Right lobe of liver (tissue), 6 donors: Measurements from ENCODE around the gene TCF23. TPM values are rescaled to one million over a fixed set of nuclear protein-coding genes. Genes with fewer than 3 reads are reported as not detected.

ENCODE experiments used
- ATAC-seq, 4 donors: fragments of 200-7000 bp; cut with Tn5 transposase; one replicate each; pipeline ENCODE4 v1.9.1; 2020; ENCODE audit warnings: mild to moderate bottlenecking in 4 of 4, moderate library complexity in 4 of 4
- DNase-seq, 3 donors: peaks; one replicate each; pipeline ENCODE4 v3.0.0-alpha.2; 2020
- H3K27ac ChIP-seq, 3 donors: fragments of 200-600 bp; one replicate each; pipeline ENCODE4 v1.8.0; 2022
- H3K27me3 ChIP-seq, 2 donors: fragments of 200-600 bp; one replicate each; pipeline ENCODE4 v1.8.0; 2022
- H3K36me3 ChIP-seq, 4 donors: fragments of 200-600 bp; sonication (generic) in 1 of 4; one replicate each; pipeline versions ENCODE4 v1.5.1 to v1.8.0; 2017 to 2022; ENCODE audit warnings: control low read depth in 1 of 4
- H3K4me1 ChIP-seq, 4 donors: fragments of 200-600 bp; sonication (generic) in 1 of 4; one replicate each; pipeline versions ENCODE4 v1.5.1 to v1.8.0; 2017 to 2022; ENCODE audit warnings: control low read depth in 1 of 4
- H3K4me3 ChIP-seq, 3 donors: fragments of 200-600 bp; one replicate each; pipeline ENCODE4 v1.8.0; 2022
- H3K9me3 ChIP-seq, 4 donors: fragments of 200-600 bp; sonication (generic) in 1 of 4; one replicate each; pipeline versions ENCODE4 v1.5.1 to v1.8.0; 2017 to 2022; ENCODE audit warnings: control low read depth in 1 of 4
- POLR2A ChIP-seq: fragments of 450-650 bp; IDR thresholded peaks from one replicate; pipeline ENCODE4 v1.6.1; 2017; ENCODE audit warnings: antibody characterized with exemption, mild to moderate bottlenecking
- WGBS: methylation state at CpG from one replicate; pipeline ENCODE4 v1.1.6; 2018; ENCODE audit warnings: low coverage, low lambda C conversion rate; ENCODE audit not compliant: insufficient coverage; ENCODE audit errors: missing lambda C conversion rate; 5-methylcytosine and 5-hydroxymethylcytosine counted together
- intact Hi-C, 2 donors: fragments of 100-400 bp; cut with DNase I; formaldehyde crosslinking; loops; one replicate each; pipeline versions ENCODE4 v1.11.2 to v1.14.1; 2022
- total RNA-seq, 6 experiments: library from RNA; depleted of rRNA in 2 of 6; stranded (reverse); fragments of >200 nt in 2 of 6; fragmentation: NEBNext Ultra II Directional in 3 of 6; extraction: Animal tissue kit (Norgen Biotek cat#: 25700) in 3 of 6; gene quantifications; one replicate each; pipeline versions ENCODE4 v1.1.0 to v1.2.4, GENCODE V29; 2016 to 2023
- TF ChIP-seq, protein P1 (sequence below), 4 donors: fragments of 200-600 bp in 3 of 4; fragments of 450-650 bp in 1 of 4; IDR thresholded peaks; one replicate each; pipeline versions ENCODE4 v1.5.1 to v1.8.0; 2016 to 2022; ENCODE audit warnings: antibody characterized with exemption in 4 of 4, mild to moderate bottlenecking in 2 of 4
- donor health status: DM: no; HTN: yes; CAD: no.
- donor health status: DM: no; HTN: no; CAD: no.
- donor health status: DM: no; HTN: no; CAD: no.
- donor health status: DM: no; HTN: yes; CAD: no.
- donor health status: DM: no; HTN: yes; CAD: no.

TCF23 gene
- total RNA-seq, 6 experiments from 2014 or later: 0.04 TPM; not detected in 5

DNA sequence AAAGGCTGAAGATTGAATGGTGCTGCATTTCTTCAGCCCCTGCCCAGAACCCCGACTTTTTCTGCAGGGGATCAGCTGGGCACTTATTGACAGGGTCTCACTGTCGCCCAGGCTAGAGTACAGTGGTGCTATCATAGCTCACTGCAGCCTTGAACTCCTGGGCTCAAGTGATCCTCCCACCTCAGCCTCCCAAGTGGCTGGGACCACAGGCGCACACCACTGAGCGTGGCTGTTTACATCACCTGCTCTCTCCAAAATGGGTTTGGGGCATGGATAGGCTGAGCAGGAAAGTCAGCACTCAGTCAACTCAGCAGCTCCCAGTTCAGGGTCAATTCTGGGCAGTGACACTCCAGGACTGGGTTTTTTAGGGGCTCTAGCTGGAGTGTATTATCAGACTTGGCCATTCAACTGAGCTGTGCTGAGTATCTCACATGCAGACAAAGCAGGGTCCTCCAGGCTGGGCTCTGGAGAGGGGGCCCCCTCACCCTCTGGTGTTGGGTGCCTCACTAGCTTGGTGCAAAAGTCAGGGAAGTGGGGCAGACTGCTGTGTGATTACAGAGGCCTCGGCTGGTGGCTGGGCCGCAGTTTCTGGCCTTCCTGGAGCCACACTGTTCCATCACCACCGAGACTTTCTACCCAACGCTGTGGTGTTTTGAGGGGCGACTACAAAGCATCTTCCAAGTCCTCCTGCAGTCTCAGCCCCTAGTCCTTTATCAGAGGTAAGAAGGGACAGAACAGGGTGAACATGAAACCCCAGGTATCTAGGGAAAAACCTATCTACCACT, 20.7 kb upstream of the TCF23 start:
- H3K27me3 ChIP-seq: no peaks in the 10 kb centered on the region
- intact Hi-C loops: no loop called here
- peaks cover 0 to 29% (median 19%) of the 10 kb centered on the region in 4 donors for H3K36me3 ChIP-seq
- H3K4me1 ChIP-seq: peaks cover 0 to 17% (median 5%) of the 10 kb centered on the region in 4 donors
- no peak for TF ChIP-seq POLR2A
- TF ChIP-seq, protein P1, sequence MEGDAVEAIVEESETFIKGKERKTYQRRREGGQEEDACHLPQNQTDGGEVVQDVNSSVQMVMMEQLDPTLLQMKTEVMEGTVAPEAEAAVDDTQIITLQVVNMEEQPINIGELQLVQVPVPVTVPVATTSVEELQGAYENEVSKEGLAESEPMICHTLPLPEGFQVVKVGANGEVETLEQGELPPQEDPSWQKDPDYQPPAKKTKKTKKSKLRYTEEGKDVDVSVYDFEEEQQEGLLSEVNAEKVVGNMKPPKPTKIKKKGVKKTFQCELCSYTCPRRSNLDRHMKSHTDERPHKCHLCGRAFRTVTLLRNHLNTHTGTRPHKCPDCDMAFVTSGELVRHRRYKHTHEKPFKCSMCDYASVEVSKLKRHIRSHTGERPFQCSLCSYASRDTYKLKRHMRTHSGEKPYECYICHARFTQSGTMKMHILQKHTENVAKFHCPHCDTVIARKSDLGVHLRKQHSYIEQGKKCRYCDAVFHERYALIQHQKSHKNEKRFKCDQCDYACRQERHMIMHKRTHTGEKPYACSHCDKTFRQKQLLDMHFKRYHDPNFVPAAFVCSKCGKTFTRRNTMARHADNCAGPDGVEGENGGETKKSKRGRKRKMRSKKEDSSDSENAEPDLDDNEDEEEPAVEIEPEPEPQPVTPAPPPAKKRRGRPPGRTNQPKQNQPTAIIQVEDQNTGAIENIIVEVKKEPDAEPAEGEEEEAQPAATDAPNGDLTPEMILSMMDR (IDR thresholded peaks at IDR 0.05): no peak
- DNase-seq (no peak), ATAC-seq (no peak)
- H3K27ac ChIP-seq: no peak overlapping the region
- no peaks in the 10 kb centered on the region for H3K9me3 ChIP-seq
- no peak overlapping the region for H3K4me3 ChIP-seq
- WGBS: 82% methylated on average over 6 of the region's 9 CpGs

DNA sequence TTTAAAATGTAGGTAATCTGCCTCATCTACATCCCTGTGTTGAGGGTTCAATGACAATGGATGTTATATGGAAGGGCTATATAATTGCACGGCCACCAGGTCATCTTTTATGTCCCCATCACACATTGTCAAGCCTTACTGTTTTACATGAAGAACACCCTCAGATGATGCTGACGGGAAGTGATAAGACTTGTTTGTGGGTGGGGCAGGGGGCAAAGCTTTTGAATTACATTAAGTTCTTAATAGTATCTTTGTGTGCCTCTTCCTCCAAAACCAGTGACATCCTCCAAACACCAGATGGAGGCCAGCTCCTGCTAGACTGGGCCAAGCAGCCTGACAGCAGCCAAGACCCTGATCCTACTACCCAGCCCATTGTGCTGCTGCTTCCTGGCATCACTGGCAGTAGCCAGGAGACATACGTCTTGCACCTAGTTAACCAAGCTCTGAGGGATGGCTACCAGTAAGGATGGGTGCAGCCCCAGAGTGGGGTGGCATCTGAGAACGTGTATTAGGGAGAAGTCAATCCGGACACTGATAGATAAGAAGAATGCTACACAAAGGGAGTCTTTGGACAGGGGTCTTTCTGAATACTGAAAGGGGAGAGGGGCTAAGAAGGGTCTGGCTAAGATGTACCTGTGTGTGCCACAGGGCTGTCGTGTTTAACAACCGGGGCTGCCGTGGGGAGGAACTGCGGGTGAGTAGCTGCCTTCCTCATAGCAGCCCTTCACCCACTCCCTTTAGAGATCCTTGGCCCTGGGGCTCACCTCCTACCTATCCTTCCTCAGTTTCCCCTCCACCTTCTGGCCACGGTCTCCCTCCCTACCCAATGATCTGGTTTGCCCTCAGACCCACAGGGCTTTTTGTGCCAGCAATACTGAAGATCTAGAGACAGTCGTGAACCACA, 19.9 kb upstream of the TCF23 start:
- 76% methylated on average over 7 of the region's 11 CpGs for WGBS
- intact Hi-C loops: no loop called here
- peaks cover 0 to 29% (median 19%) of the 10 kb centered on the region in 4 donors for H3K36me3 ChIP-seq
- ATAC-seq (no peak), DNase-seq (no peak)
- TF ChIP-seq POLR2A: no peak
- TF ChIP-seq, protein P1 (IDR thresholded peaks at IDR 0.05): no peak
- no peaks in the 10 kb centered on the region for H3K9me3 ChIP-seq
- no peak overlapping the region for H3K4me3 ChIP-seq
- H3K4me1 ChIP-seq: peaks cover 0 to 22% (median 9%) of the 10 kb centered on the region in 4 donors
- no peaks in the 10 kb centered on the region for H3K27me3 ChIP-seq
- no peak overlapping the region for H3K27ac ChIP-seq

DNA sequence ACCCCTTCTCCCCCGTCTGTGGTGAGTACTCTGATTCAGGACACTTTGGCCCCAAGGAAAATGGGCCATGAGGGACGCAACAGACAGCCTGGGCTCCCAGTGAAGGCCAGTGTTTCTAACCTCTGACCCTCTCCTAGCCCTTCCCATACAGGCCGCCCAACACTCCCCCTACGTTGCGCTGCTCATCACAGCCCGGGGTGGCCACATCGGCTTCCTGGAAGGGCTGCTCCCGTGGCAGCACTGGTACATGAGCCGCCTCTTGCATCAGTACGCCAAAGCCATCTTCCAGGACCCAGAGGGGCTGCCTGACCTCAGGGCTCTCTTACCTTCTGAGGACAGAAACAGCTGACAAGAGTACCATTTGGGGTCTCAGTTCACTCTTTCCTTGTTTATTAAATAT, 18.4 kb upstream of the TCF23 start:
- 90% methylated on average over 2 of the region's 10 CpGs for WGBS
- DNase-seq: no peak
- Histone ChIP-seq H3K4me3 (no peak overlapping the region), H3K36me3 (peaks cover 0 to 29% (median 19%) of the 10 kb centered on the region in 4 donors), H3K4me1 (peaks cover 0 to 22% (median 9%) of the 10 kb centered on the region in 4 donors), H3K27ac (no peak overlapping the region), H3K9me3 (no peaks in the 10 kb centered on the region), H3K27me3 (no peaks in the 10 kb centered on the region)
- no peak for ATAC-seq
- intact Hi-C loops: loop anchor here in 1 of 2 donors (10.0 kb wide), 1 partner anchor 144 kb away; the partner anchor contains the start of gene DNAJC5G
- TF ChIP-seq, protein P1 (IDR thresholded peaks at IDR 0.05): no peak
- TF ChIP-seq POLR2A: no peak

DNA sequence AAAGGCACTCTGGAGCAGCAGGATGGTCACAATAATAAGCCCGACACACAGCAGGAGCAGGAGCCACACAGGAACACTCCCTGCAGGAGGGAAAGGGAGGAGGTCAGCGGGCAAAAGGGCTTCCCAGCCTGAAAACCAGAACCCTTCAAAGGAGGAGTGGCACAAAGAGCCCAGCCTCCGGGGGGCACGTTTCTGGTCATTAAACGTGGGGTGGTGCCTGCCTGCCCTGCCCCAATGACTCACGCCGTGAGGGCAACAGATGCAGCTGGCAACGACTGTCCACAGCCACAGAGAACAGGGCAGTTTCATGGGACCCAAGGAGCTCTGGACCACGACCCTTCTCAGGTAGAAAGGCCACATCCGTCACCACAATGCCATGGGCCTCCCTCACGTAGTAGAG, 17.4 kb upstream of the TCF23 start:
- H3K36me3 ChIP-seq: peaks cover 0 to 29% (median 19%) of the 10 kb centered on the region in 4 donors
- peaks cover 0 to 14% (median 6%) of the 10 kb centered on the region in 4 donors for H3K4me1 ChIP-seq
- no peaks in the 10 kb centered on the region for H3K9me3 ChIP-seq
- H3K27ac ChIP-seq: no peak overlapping the region
- no peaks in the 10 kb centered on the region for H3K27me3 ChIP-seq
- ATAC-seq (no peak), DNase-seq (no peak)
- 80% methylated on average over 1 of the region's 11 CpGs for WGBS
- intact Hi-C loops: loop anchor here in 1 of 2 donors (10.0 kb wide), 1 partner anchor 143 kb away; the partner anchor contains the start of gene DNAJC5G
- no peak for TF ChIP-seq POLR2A
- H3K4me3 ChIP-seq: no peak overlapping the region
